ENCODE results near the gene TXNDC11. TPM values are rescaled to one million over a fixed set of nuclear protein-coding genes. Genes with fewer than 3 reads are reported as not detected.
A peak's percentile ranks its signal among the peaks of the same experiment; 100 is the strongest.

TXNDC11 gene
- total RNA-seq, 2 donors from 2014 or later: 75.0 to 96.9 TPM

GRCh38 chr16:11639925-11640899, 102.4 kb downstream of the TXNDC11 start:
- H3K36me3 ChIP-seq: no peaks in the 10 kb centered on the region
- 39% methylated on average over 25 of the region's 25 CpGs for WGBS
- intact Hi-C loops (cut with DNase I): loop anchor here (5.0 kb wide), 3 partner anchors 108 to 243 kb away; partner anchors contain the start of gene ZC3H7A
- H3K27ac ChIP-seq: peak overlapping the region; percentile 76 to 91
- H3K4me1 ChIP-seq (replicated peaks): no peaks in the 10 kb centered on the region
- H3K9me3 ChIP-seq: no peaks in the 10 kb centered on the region
- peak; percentile 96 for TF ChIP-seq POLR2AphosphoS5 (IDR thresholded peaks at IDR 0.05)
- peak; percentile 73 for TF ChIP-seq POLR2A (IDR thresholded peaks at IDR 0.05)
- no peak for TF ChIP-seq CTCF (IDR thresholded peaks at IDR 0.05)
- peak; percentile 86 for DNase-seq (ENCODE audit: low spot score)
- no peak overlapping the region for H3K4me3 ChIP-seq
- H3K27me3 ChIP-seq (replicated peaks; ENCODE audit: insufficient read depth): no peaks in the 10 kb centered on the region

- WGBS: 47% methylated on average over 4 of the region's 4 CpGs
- Histone ChIP-seq H3K9me3 (no peaks in the 10 kb centered on the region), H3K4me3 (no peak overlapping the region), H3K4me1 (replicated peaks) (no peaks in the 10 kb centered on the region), H3K27ac (no peak overlapping the region), H3K27me3 (replicated peaks; ENCODE audit: insufficient read depth) (no peaks in the 10 kb centered on the region), H3K36me3 (no peaks in the 10 kb centered on the region)
- intact Hi-C loops (cut with DNase I): no loop called here
- TF ChIP-seq POLR2A (IDR thresholded peaks at IDR 0.05) (no peak), CTCF (IDR thresholded peaks at IDR 0.05) (no peak), POLR2AphosphoS5 (IDR thresholded peaks at IDR 0.05) (no peak)
- DNase-seq (ENCODE audit: low spot score): no peak
These were observed 103.6 kb downstream of the TXNDC11 start for GRCh38 chr16:11639008-11639562.

- no peak for TF ChIP-seq POLR2AphosphoS5 (IDR thresholded peaks at IDR 0.05)
- TF ChIP-seq CTCF (IDR thresholded peaks at IDR 0.05): no peak
- no peak for TF ChIP-seq POLR2A (IDR thresholded peaks at IDR 0.05)
- Histone ChIP-seq H3K4me1 (replicated peaks) (no peaks in the 10 kb centered on the region), H3K9me3 (no peaks in the 10 kb centered on the region), H3K27me3 (replicated peaks; ENCODE audit: insufficient read depth) (no peaks in the 10 kb centered on the region), H3K36me3 (no peaks in the 10 kb centered on the region), H3K27ac (no peak overlapping the region), H3K4me3 (no peak overlapping the region)
- DNase-seq (ENCODE audit: low spot score): no peak
- intact Hi-C loops (cut with DNase I): no loop called here
- WGBS: 94% methylated on average over 4 of the region's 4 CpGs
These were observed 104.5 kb downstream of the TXNDC11 start for GRCh38 chr16:11638140-11638539.

GRCh38 chr16:11637320-11637719, 105.3 kb downstream of the TXNDC11 start:
- Histone ChIP-seq H3K9me3 (no peaks in the 10 kb centered on the region), H3K4me1 (replicated peaks) (no peaks in the 10 kb centered on the region), H3K4me3 (no peak overlapping the region), H3K27ac (peak overlapping the region in 1 of 2 donors; percentile 63), H3K27me3 (replicated peaks; ENCODE audit: insufficient read depth) (no peaks in the 10 kb centered on the region), H3K36me3 (no peaks in the 10 kb centered on the region)
- TF ChIP-seq POLR2A (IDR thresholded peaks at IDR 0.05): no peak
- TF ChIP-seq CTCF (IDR thresholded peaks at IDR 0.05): no peak
- no peak for TF ChIP-seq POLR2AphosphoS5 (IDR thresholded peaks at IDR 0.05)
- intact Hi-C loops (cut with DNase I): no loop called here
- 78% methylated on average over 5 of the region's 5 CpGs for WGBS
- DNase-seq (ENCODE audit: low spot score): no peak

Measured in prostate gland (tissue), 2 donors.